ENCODE results near the gene OSTM1.

GRCh38 chr6:108116546-108117426 lies 42.2 kb upstream of the OSTM1 start:
- TF ChIP-seq ATF3 (IDR thresholded peaks at IDR 0.05; ENCODE audit: insufficient read depth, low read depth, low read length) (no peak), JUN (IDR thresholded peaks at IDR 0.05; ENCODE audit: low read depth, low read length) (no peak), SRF (IDR thresholded peaks at IDR 0.05; ENCODE audit: low read depth, low read length) (no peak), TCF12 (IDR thresholded peaks at IDR 0.05; ENCODE audit: low read depth, low read length) (no peak), EZH2 (IDR thresholded peaks at IDR 0.05; ENCODE audit: low read depth, low read length, severe bottlenecking) (no peak), GTF2F1 (IDR thresholded peaks at IDR 0.05; ENCODE audit: borderline replicate concordance, low read depth, low read length) (no peak), CTCF (IDR thresholded peaks at IDR 0.05; ENCODE audit: control extremely low read depth in 1 of 3, insufficient read depth in 1 of 3, low read depth in 1 of 3, low read length in 3 of 3) (no peak), SP1 (IDR thresholded peaks at IDR 0.05; ENCODE audit: low read depth, low read length) (no peak), SP2 (IDR thresholded peaks at IDR 0.05; ENCODE audit: low read length) (no peak), POLR2A (IDR thresholded peaks at IDR 0.05; ENCODE audit: control extremely low read depth in 1 of 2, low read depth in 2 of 2, low read length in 2 of 2) (no peak)
